Superior temporal gyrus (tissue), 1 donor: ENCODE data around the gene LHPP.

Source experiments
- DNase-seq: peaks from one replicate; pipeline ENCODE4 v3.0.0-alpha.2; 2016; ENCODE audit errors: extremely low spot score

Gene LHPP

GRCh38 chr10:124496150-124496549, 34.5 kb downstream of the LHPP start:
- DNase-seq, result no peak

- no peak for DNase-seq
These were observed 35.0 kb downstream of the LHPP start for GRCh38 chr10:124496620-124497019.

DNA sequence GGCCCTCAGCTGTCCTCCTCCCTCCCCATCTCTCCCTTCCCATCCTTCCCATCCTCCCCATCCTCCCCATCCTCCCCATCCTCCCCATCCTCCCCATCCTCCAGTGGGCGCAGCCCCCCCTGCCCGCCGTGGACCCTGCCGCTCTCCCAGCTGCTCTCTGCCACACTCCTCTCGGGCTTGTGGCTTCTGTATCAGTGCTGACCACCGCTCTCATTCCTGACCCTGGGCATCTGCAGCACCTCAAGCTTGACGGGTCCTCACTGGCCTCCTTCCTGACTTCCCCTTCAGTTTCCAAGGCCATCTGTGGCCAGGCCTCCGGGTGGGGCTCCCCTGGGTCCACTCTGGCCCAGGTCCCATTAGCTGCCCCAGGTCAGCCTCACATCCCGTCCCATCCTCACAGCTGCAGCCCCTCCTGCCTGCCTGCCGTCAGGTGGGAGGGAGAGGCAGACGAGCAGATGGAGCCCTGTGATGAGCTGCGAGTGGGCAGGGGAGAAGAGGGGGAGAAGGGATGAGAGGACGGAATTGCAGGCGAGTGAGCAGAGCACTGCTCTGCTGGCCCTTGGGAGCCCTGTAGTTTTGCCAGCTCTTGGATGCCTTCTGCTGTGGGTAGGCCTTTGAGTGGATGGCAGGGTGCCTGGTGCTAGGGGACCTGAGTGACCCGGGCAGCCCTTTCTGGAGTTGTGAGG, 35.7 kb downstream of the LHPP start:
- no peak for DNase-seq

GRCh38 chr10:124498056-124498455, 36.4 kb downstream of the LHPP start:
- no peak for DNase-seq

GRCh38 chr10:124500757-124501156, 39.1 kb downstream of the LHPP start:
- no peak for DNase-seq

DNA sequence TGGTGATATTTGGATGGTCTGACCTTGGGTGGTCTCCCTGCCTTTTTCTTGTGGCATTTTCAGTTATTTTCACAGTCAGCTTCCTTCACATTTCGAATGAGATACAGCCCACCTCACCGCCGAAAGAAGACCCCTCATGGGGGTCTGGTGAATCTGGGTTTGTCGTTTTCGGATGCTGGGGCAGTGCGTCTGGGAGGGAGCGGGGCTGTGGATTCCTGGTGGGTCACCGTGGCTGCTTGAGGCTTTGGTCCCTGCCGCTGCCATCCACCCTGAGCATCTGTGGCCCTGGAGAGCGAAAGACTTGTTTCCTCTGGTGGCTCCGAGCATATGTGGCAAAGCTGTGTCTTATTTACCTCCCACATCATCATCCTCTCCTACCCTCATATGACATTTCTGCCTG, 43.1 kb downstream of the LHPP start:
- DNase-seq, result no peak

GRCh38 chr10:124505279-124505678, 43.7 kb downstream of the LHPP start:
- no peak for DNase-seq

DNA sequence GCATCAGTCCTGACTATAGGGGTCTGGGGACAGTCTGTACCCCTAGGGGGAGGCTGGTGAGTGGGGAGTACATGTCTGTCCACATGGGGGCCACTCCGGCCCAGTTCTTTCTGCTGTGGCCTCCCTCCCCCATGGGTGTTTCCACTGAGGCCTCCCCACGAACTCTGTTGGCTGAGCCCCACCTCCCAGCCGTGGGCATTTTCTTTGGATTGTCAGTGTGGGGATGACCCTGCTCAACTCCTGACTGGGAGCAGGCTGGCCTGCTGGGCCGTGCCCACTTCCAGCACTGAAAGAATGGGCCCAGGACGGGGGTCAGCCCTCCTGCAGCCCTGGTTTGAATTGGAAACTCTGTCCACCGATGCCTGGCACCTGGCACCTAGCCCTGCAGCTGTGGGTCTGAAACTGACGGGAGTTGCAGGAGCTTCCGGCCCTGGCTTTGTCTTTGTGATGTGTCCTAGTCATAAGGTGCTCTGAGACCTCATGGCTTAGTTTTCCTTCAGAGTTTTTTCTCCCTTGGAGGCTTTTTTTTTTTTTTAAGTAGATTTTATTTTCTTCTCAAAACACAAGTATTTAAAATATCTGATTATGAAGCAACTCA, 46.5 kb downstream of the LHPP start:
- no peak for DNase-seq

DNA sequence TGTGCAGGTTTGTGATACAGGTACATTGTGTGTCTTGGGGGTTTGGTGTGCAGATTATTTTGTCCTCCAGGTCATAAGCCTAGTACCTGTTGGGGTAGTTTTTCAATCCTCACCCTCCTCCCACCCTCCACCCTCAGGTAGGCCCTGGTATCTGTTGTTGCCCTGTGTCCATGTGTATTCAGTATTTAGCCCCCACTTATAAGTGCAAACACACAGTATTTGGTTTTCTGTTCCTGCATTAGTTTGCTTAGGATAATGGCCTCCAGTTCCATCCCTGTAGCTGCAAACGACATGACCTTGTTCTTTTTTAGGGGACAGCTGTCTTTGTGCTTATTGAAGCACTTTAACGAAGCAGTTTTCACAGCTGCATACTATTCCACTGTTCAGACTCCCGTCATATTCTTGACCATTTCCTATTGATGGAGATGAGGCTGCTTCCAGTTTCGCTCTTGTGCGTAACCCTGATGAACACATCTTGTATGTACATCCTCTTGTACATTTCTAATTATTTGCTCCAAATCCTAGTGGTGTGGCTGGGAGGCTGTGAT, 47.4 kb downstream of the LHPP start:
- DNase-seq, result no peak

DNA sequence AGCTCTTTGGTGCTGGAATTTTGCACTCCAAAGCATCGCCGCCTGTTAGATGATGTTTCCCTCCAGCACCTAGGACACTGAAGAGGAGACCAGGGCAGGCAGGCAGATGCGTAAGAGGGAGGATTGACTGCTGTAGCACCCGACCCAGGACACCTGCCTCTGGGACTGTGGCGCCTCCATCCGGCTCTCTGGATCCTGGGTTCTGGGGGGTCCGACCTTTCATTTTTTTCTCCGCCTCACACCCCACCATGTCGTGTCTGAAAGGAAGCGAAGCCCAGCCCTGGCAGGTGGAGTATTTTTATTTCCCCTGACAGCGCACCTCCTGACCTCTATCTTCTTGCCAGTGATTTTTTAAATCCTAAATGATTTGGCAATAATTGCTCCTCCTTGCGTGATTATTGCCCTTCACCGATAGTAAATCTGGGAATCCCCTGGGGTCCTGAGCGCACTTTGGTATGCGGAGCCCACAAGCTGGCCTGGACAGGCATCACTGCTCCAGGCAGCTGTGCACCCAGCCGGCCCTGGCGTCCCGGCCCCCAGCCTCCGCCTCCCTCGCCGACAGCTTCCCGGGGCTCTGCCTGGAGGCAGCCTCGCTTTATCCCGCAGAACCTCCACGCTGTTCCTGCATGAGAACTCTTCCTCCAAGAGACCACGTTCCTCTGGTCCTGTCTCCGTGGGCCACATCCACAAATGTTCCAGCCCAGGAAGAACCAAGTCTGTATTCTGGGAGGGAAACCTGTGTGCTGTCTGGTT, 48.4 kb downstream of the LHPP start:
- DNase-seq, result no peak

- DNase-seq, result no peak
These were observed 49.1 kb downstream of the LHPP start for GRCh38 chr10:124510759-124511158.

DNA sequence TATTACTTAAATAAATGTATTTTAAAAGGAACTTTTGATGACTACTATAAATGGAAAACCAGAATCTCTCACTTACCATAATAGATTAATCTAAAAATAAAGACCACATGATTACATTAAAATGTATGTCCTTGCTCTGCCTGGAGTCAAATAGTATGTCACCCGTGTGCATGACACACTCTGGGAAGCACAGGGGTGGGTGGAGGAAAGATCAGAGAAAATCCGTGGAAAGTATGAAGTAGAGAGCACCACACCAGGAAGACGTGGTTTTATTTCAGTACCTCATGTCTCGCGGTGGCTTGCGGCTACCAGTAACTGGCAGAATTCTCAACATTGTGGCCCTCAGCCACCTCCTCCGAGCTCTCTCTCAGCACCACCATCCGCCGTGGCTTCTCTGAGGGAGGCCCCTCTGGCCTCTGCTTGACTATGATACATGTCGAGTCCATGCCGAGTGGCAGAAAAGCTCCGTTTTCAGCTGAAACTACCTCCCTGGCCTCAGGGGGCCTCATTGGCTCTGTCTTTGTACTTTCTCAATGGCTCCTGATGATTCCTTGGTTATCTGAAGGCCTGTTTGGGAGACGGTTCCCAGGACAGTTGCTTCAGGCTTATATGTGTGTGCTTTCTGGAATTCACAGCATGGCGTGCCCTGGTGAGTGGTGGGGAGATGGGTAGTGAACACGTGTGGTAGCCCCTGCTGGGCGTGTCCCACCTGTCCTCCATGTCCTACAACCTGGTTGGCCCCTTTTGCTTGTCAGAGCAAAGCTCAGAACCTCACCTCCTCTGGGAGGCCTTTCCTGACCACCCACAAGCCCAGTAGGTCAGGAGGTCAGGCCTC, 49.8 kb downstream of the LHPP start:
- no peak for DNase-seq

- DNase-seq, result no peak
These were observed 50.4 kb downstream of the LHPP start for GRCh38 chr10:124512040-124512428.

DNA sequence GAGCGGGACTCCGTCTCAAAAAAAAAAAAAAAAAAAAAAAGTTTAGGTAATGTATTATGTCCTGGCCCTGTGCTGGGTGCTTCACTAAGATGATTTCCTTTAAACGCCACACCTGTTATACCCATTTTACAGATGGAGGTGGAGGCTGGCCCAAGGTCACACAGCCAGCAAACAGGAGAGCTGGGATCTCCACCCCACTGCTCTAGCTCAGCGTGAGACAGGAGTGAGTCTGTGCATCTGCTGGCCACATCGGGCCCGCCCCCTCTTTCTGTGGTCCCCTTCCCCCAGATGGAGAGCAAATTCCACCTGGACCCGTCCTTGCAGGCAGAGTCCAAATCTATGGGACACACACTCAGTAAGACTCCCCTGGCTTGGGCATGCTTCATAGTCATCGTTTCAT, 51.0 kb downstream of the LHPP start:
- no peak for DNase-seq

GRCh38 chr10:124515244-124515970, 53.8 kb downstream of the LHPP start:
- no peak for DNase-seq

DNA sequence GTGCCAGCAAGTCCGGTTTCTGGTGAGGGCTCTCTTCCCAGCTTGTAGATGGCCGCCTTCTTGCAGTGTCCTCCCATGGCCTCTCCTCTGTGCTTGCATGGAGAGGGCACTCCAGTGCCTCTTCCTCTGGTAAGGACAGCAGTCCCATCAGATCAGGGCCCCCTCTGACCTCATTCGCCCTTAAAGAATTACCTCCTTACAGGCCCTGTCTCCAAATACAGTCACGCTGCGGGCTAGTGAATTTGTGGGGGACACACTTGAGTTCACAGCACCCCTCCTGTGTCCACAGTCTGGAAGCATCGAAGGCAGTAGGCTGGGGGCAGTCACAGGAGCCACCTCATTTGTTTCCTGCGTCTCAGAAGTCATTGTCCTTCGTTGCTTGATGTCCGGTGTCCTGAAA, 54.6 kb downstream of the LHPP start:
- no peak for DNase-seq

DNA sequence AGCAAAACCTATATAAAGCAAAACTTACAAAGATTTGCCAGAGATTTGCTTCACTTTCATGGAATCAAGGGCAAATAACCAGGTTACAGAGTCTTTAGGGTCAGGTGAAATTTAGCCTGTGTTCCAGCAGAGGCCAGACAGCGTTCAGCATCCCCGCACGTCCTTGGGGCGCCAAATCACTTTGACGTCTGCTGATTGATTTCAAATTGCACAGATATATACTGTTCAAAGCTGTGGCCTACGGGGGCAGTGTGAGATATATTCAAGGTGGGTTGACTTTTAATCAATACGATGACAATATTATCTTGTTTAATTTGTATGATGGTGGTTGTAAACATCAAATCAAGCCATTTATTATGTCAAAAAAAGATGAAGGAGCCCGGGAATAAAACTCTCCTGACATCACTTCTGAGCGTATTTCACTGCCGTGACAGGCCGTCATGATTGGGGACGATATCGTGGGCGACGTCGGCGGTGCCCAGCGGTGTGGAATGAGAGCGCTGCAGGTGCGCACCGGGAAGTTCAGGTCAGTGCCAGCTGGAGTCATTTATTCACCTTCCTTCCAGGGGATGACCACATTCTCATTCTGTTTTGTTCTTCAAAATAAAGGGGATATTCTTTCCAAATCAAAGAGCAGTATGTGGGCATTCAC, 55.2 kb downstream of the LHPP start:
- no peak for DNase-seq

- DNase-seq, result no peak
These were observed 55.8 kb downstream of the LHPP start for GRCh38 chr10:124517461-124517860.

DNA sequence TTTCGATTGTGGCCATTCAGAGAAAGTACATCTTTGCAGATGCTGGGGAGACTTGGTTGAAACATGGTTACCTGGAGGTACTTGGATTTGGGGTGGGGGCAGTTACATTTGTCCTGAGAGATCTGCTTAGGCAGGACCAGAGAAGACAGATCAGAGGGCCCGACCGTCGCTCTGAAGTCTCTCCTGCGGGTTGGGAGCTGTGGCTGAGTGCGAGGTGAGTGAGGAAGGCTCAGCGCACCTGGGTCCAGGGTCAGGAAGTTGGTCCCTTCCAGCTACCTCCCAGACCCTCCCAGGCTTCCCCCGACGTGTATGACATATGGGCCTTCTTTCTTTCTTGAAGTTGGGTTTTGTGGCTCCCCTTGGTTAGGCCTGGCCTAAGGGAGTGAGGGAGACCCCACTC, 56.3 kb downstream of the LHPP start:
- DNase-seq, result no peak

DNA sequence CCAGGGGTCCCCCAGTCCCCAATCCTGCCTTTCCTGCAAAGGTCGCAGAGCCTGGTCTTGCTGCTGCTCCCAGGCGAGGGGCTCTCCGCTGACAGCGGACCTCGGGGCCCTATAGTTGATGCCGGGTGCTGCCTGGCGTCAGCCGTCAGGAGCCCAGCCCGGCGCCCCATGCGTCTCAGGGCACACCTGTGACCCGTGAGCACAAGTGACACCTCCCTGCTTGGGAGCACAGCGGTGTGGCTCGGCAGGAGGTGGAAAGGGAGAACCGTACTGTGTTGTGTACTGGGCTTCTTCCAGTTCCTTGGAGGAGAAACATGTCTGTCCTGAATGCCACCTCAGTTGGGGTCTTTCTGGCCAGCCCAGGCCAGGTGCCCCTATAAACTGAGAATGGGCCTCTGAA, 56.7 kb downstream of the LHPP start:
- DNase-seq, result no peak
